Posterior cingulate gyrus (tissue), 11 donors: Measurements from ENCODE around the gene MALAT1.
"Not testable (repeated sequence)": the region's sequence is repeated elsewhere in the genome, so short reads cannot be mapped to it uniquely, and the experiment has no call there.

Experiments
- DNase-seq, 10 donors: peaks; one replicate each; pipeline versions ENCODE4 v3.0.0 to v3.0.0-alpha.2; 2020 to 2021; ENCODE audit warnings: mixed read lengths in 3 of 10
- intact Hi-C: fragments of 100-400 bp; cut with DNase I; formaldehyde crosslinking; loops from one replicate; pipeline ENCODE4 v1.15.1; 2023

MALAT1 gene

GRCh38 chr11:65506772-65507505, 8.1 kb downstream of the MALAT1 start:
- DNase-seq = peak in 4 of 10 donors; percentile 26 to 75 (median 46)
- intact Hi-C loops = no loop called here

GRCh38 chr11:65512311-65512710, 13.5 kb downstream of the MALAT1 start:
- DNase-seq = peak in 4 of 10 donors; percentile 2 to 43 (median 20)
- intact Hi-C loops = loop anchor here (5.0 kb wide), 1 partner anchor 40 kb away; no protein-coding TSS in a partner anchor

GRCh38 chr11:65516135-65516968, 17.5 kb downstream of the MALAT1 start:
- peak in 4 of 10 donors; percentile 9 to 59 (median 44) for DNase-seq
- intact Hi-C loops = no loop called here

- peak in 3 of 10 donors; percentile 1 to 31 (median 5) for DNase-seq
- intact Hi-C loops = not testable (repeated sequence)
Observed at GRCh38 chr11:65518941-65519549, 20.2 kb downstream of the MALAT1 start.

- intact Hi-C loops = not testable (repeated sequence)
- DNase-seq = peak in 4 of 10 donors; percentile 2 to 32 (median 14)
Observed at GRCh38 chr11:65521777-65522521, 23.1 kb downstream of the MALAT1 start.

GRCh38 chr11:65522718-65523630, 24.1 kb downstream of the MALAT1 start:
- intact Hi-C loops = not testable (repeated sequence)

GRCh38 chr11:65523631-65523968, 24.8 kb downstream of the MALAT1 start:
- intact Hi-C loops = not testable (repeated sequence)
- DNase-seq = peak in 3 of 10 donors; percentile 12 to 78 (median 64)

More at GRCh38 chr11:65522718-65523630, 24.1 kb downstream of the MALAT1 start:
- DNase-seq = peak in 4 of 10 donors; percentile 4 to 57 (median 38)

GRCh38 chr11:65524014-65524740, 25.3 kb downstream of the MALAT1 start:
- DNase-seq = peak in 4 of 10 donors; percentile 35 to 87 (median 74)
- intact Hi-C loops = no loop called here

GRCh38 chr11:65524741-65525545, 26.1 kb downstream of the MALAT1 start, which contains the start of gene SCYL1:
Gene SCYL1 (plus strand): TSS chr11:65525083. CDS start chr11:65525154, 71 bp downstream.
- intact Hi-C loops = no loop called here
- peak; percentile 76 to 98 (median 84) for DNase-seq

GRCh38 chr11:65525546-65526480, 27.0 kb downstream of the MALAT1 start:
- DNase-seq = peak in 4 of 10 donors; percentile 21 to 77 (median 66)
- intact Hi-C loops = no loop called here

- intact Hi-C loops = no loop called here
- DNase-seq = peak in 4 of 10 donors; percentile 9 to 72 (median 54)
Observed at GRCh38 chr11:65526744-65527143, 27.9 kb downstream of the MALAT1 start.

- intact Hi-C loops = no loop called here
- no peak for DNase-seq
Observed at GRCh38 chr11:65528819-65529350, 30.0 kb downstream of the MALAT1 start.

GRCh38 chr11:65529475-65530156, 30.8 kb downstream of the MALAT1 start:
- DNase-seq = no peak
- intact Hi-C loops = no loop called here

GRCh38 chr11:65530157-65530496, 31.3 kb downstream of the MALAT1 start:
- intact Hi-C loops = no loop called here
- DNase-seq = no peak

- intact Hi-C loops = no loop called here
- no peak for DNase-seq
Observed at GRCh38 chr11:65532388-65533064, 33.7 kb downstream of the MALAT1 start.
